ENCODE data around the gene PDZD2. TPM values are rescaled to one million over a fixed set of nuclear protein-coding genes. Genes with fewer than 3 reads are reported as not detected.
A peak's percentile ranks its signal among the peaks of the same experiment; 100 is the strongest.

The PDZD2 gene
- total RNA-seq, 2 donors from 2014 or later: 10.3 to 59.5 TPM

GRCh38 chr5:31944684-31945445 is 305.9 kb downstream of the PDZD2 start:
- intact Hi-C loops (cut with DNase I): no loop called here

GRCh38 chr5:31948006-31948405 is 309.1 kb downstream of the PDZD2 start:
- H3K36me3 ChIP-seq: no peaks in the 10 kb centered on the region
- DNase-seq (ENCODE audit: low spot score): peak; percentile 33
- WGBS: 46% methylated on average over 5 of the region's 5 CpGs
- no peak overlapping the region for H3K4me3 ChIP-seq
- no peaks in the 10 kb centered on the region for H3K27me3 ChIP-seq (replicated peaks; ENCODE audit: insufficient read depth)
- H3K4me1 ChIP-seq (replicated peaks): no peaks in the 10 kb centered on the region
- no peak overlapping the region for H3K27ac ChIP-seq
- intact Hi-C loops (cut with DNase I): no loop called here
- H3K9me3 ChIP-seq: no peaks in the 10 kb centered on the region
- TF ChIP-seq, protein P1, sequence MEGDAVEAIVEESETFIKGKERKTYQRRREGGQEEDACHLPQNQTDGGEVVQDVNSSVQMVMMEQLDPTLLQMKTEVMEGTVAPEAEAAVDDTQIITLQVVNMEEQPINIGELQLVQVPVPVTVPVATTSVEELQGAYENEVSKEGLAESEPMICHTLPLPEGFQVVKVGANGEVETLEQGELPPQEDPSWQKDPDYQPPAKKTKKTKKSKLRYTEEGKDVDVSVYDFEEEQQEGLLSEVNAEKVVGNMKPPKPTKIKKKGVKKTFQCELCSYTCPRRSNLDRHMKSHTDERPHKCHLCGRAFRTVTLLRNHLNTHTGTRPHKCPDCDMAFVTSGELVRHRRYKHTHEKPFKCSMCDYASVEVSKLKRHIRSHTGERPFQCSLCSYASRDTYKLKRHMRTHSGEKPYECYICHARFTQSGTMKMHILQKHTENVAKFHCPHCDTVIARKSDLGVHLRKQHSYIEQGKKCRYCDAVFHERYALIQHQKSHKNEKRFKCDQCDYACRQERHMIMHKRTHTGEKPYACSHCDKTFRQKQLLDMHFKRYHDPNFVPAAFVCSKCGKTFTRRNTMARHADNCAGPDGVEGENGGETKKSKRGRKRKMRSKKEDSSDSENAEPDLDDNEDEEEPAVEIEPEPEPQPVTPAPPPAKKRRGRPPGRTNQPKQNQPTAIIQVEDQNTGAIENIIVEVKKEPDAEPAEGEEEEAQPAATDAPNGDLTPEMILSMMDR (IDR thresholded peaks at IDR 0.05): no peak
- no peak for TF ChIP-seq POLR2A (IDR thresholded peaks at IDR 0.05)
- no peak for TF ChIP-seq POLR2AphosphoS5 (IDR thresholded peaks at IDR 0.05)

More at GRCh38 chr5:31944684-31945445, 305.9 kb downstream of the PDZD2 start:
- Histone ChIP-seq H3K27me3 (replicated peaks; ENCODE audit: insufficient read depth) (no peaks in the 10 kb centered on the region), H3K27ac (no peak overlapping the region), H3K4me1 (replicated peaks) (no peaks in the 10 kb centered on the region), H3K9me3 (no peaks in the 10 kb centered on the region), H3K4me3 (no peak overlapping the region), H3K36me3 (no peaks in the 10 kb centered on the region)
- WGBS: 76% methylated on average over 13 of the region's 13 CpGs
- DNase-seq (ENCODE audit: low spot score): no peak
- TF ChIP-seq POLR2AphosphoS5 (IDR thresholded peaks at IDR 0.05) (no peak), POLR2A (IDR thresholded peaks at IDR 0.05) (no peak)
- TF ChIP-seq, protein P1 (IDR thresholded peaks at IDR 0.05): no peak

DNA sequence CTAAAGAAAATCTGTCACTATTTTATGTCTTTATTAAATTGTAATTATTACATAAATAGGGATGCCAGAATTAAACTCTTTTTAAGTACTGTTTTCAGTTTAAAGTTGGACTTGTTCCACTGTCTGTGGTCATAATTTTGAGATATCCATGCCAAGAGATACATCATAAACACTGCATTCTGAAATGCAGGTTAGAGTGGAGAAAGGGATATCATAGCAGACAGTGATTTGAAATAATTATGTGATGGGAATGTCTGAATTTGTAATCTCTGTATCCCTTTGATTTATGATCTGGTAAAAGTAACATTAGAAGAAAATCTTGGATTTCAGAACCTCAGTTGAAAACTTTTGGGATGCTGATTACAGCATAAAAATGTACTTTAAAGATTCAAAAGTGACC is 313.1 kb downstream of the PDZD2 start:
- TF ChIP-seq POLR2AphosphoS5 (IDR thresholded peaks at IDR 0.05) (no peak), POLR2A (IDR thresholded peaks at IDR 0.05) (no peak)
- TF ChIP-seq, protein P1 (IDR thresholded peaks at IDR 0.05): no peak
- Histone ChIP-seq H3K9me3 (no peaks in the 10 kb centered on the region), H3K4me1 (replicated peaks) (no peaks in the 10 kb centered on the region), H3K36me3 (no peaks in the 10 kb centered on the region), H3K27me3 (replicated peaks; ENCODE audit: insufficient read depth) (no peaks in the 10 kb centered on the region), H3K4me3 (no peak overlapping the region), H3K27ac (no peak overlapping the region)
- no peak for DNase-seq (ENCODE audit: low spot score)
- intact Hi-C loops (cut with DNase I): no loop called here

DNA sequence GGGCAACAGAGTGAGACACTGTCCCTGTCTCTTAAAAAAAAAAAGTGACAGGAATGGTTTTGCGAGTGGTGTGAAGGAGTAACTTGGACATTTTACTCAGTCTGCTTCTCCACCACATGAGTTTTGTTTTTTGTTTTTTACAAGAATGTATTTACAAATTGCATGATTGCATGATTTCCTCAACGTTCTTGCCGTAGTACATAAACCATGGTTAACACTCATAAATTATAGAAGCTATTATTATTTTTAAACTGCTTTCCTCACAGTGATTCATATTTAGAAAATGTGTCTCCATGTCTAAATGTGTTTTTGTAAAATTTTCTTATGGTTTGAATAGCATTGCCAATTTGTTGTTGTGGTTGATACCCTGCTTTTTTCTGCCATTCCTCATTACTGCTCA is 315.2 kb downstream of the PDZD2 start:
- WGBS: 74% methylated on average over 3 of the region's 3 CpGs
- Histone ChIP-seq H3K27me3 (replicated peaks; ENCODE audit: insufficient read depth) (no peaks in the 10 kb centered on the region), H3K4me3 (no peak overlapping the region), H3K4me1 (replicated peaks) (no peaks in the 10 kb centered on the region), H3K36me3 (no peaks in the 10 kb centered on the region), H3K9me3 (no peaks in the 10 kb centered on the region), H3K27ac (no peak overlapping the region)
- intact Hi-C loops (cut with DNase I): no loop called here
- DNase-seq (ENCODE audit: low spot score): no peak
- TF ChIP-seq POLR2A (IDR thresholded peaks at IDR 0.05): no peak
- no peak for TF ChIP-seq POLR2AphosphoS5 (IDR thresholded peaks at IDR 0.05)
- TF ChIP-seq, protein P1 (IDR thresholded peaks at IDR 0.05): no peak

GRCh38 chr5:31957151-31957550 is 318.2 kb downstream of the PDZD2 start:
- no peak overlapping the region for H3K4me3 ChIP-seq
- no peak overlapping the region for H3K27ac ChIP-seq
- TF ChIP-seq POLR2AphosphoS5 (IDR thresholded peaks at IDR 0.05): no peak
- TF ChIP-seq POLR2A (IDR thresholded peaks at IDR 0.05): no peak
- TF ChIP-seq, protein P1 (IDR thresholded peaks at IDR 0.05): no peak
- WGBS: 96% methylated on average over 9 of the region's 9 CpGs
- no peaks in the 10 kb centered on the region for H3K9me3 ChIP-seq
- no peaks in the 10 kb centered on the region for H3K27me3 ChIP-seq (replicated peaks; ENCODE audit: insufficient read depth)
- DNase-seq (ENCODE audit: low spot score): no peak
- intact Hi-C loops (cut with DNase I): no loop called here
- peaks cover 1% of the 10 kb centered on the region for H3K4me1 ChIP-seq (replicated peaks)
- H3K36me3 ChIP-seq: no peaks in the 10 kb centered on the region

Data from prostate gland (tissue), 2 donors.